Measurements from ENCODE around the gene ZNF862. TPM values are rescaled to one million over a fixed set of nuclear protein-coding genes. Genes with fewer than 3 reads are reported as not detected.

Gene ZNF862
- total RNA-seq, 1 donor from 2014 or later = 11.8 TPM

Small RNAs within 50 kb of the gene (small RNA-seq; reads per million reads assigned to genes)
- not detected for gene AC093458.1 (ENCODE audit: low replicate concordance)

Other genes with a start within 250 kb of the ZNF862 start
- 1.2 TPM for gene ZNF467, start 64.8 kb upstream of the ZNF862 start, total RNA-seq
- gene ATP6V0E2, start 35.6 kb downstream of the ZNF862 start, total RNA-seq = 115 TPM